Neutrophil (primary cell): Measurements from ENCODE around the gene METTL23.
"Not testable (repeated sequence)": the region's sequence is repeated elsewhere in the genome, so short reads cannot be mapped to it uniquely, and the experiment has no call there.

ENCODE experiments used
- H3K27ac ChIP-seq: fragments of 200-600 bp; sonication (generic); 2 replicates; pipeline ENCODE4 v1.5.1; 2016; ENCODE audit warnings: mild to moderate bottlenecking, moderate library complexity
- H3K27me3 ChIP-seq: fragments of 200-600 bp; sonication (generic); 2 replicates; pipeline ENCODE4 v1.6.0; 2016; ENCODE audit warnings: mild to moderate bottlenecking
- H3K36me3 ChIP-seq: fragments of 200-600 bp; sonication (generic); 2 replicates; pipeline ENCODE4 v1.5.1; 2017
- H3K4me1 ChIP-seq, 2 experiments: fragments of 200-600 bp in 1 of 2; sonication (generic) in 1 of 2; 1 replicate in 1 of 2; 2 replicates in 1 of 2; pipeline versions ENCODE4 v1.5.1 to v1.6.1; 2013 to 2016; ENCODE audit warnings: low read depth in 1 of 2, low read length in 1 of 2, mild to moderate bottlenecking in 1 of 2, moderate library complexity in 1 of 2; ENCODE audit not compliant: control insufficient read depth in 1 of 2, insufficient read depth in 1 of 2
- H3K4me3 ChIP-seq, 2 experiments: fragments of 200-600 bp in 1 of 2; sonication (generic) in 1 of 2; 1 replicate in 1 of 2; 2 replicates in 1 of 2; pipeline ENCODE4 v1.5.1; 2013 to 2016; ENCODE audit warnings: low read depth in 1 of 2, low read length in 1 of 2, mild to moderate bottlenecking in 1 of 2, moderate library complexity in 1 of 2
- H3K9me3 ChIP-seq: fragments of 200-600 bp; sonication (generic); 2 replicates; pipeline ENCODE4 v1.5.1; 2016
- CTCF ChIP-seq: fragments of 200-600 bp; sonication (generic); IDR thresholded peaks from 2 replicates; pipeline ENCODE4 v1.5.1; 2016; ENCODE audit warnings: antibody characterized with exemption

METTL23 gene

GRCh38 chr17:76697702-76698465 is 28.8 kb upstream of the METTL23 start:
- Histone ChIP-seq H3K9me3 (no peaks in the 10 kb centered on the region), H3K36me3 (no peaks in the 10 kb centered on the region), H3K27ac (no peak overlapping the region), H3K4me1 (no peaks in the 10 kb centered on the region), H3K4me3 (no peak overlapping the region), H3K27me3 (no peaks in the 10 kb centered on the region)
- no peak for TF ChIP-seq CTCF

GRCh38 chr17:76698466-76698977 is 28.1 kb upstream of the METTL23 start:
- not testable (repeated sequence) for H3K27ac ChIP-seq, H3K9me3 ChIP-seq, H3K4me1 ChIP-seq, H3K27me3 ChIP-seq, H3K4me3 ChIP-seq, H3K36me3 ChIP-seq

GRCh38 chr17:76700270-76700616 is 26.4 kb upstream of the METTL23 start:
- Histone ChIP-seq H3K27ac (no peak overlapping the region), H3K9me3 (no peaks in the 10 kb centered on the region), H3K4me1 (no peaks in the 10 kb centered on the region), H3K27me3 (no peaks in the 10 kb centered on the region), H3K36me3 (no peaks in the 10 kb centered on the region), H3K4me3 (no peak overlapping the region)
- TF ChIP-seq CTCF = no peak

GRCh38 chr17:76700617-76701470 is 25.8 kb upstream of the METTL23 start:
- Histone ChIP-seq H3K27ac (no peak overlapping the region), H3K4me3 (no peak overlapping the region), H3K4me1 (no peaks in the 10 kb centered on the region), H3K9me3 (no peaks in the 10 kb centered on the region), H3K27me3 (no peaks in the 10 kb centered on the region), H3K36me3 (no peaks in the 10 kb centered on the region)
- TF ChIP-seq CTCF = no peak

- no peaks in the 10 kb centered on the region for H3K4me1 ChIP-seq
- no peaks in the 10 kb centered on the region for H3K9me3 ChIP-seq
- H3K4me3 ChIP-seq = no peak overlapping the region
- H3K27me3 ChIP-seq = no peaks in the 10 kb centered on the region
- no peak for TF ChIP-seq CTCF
- H3K27ac ChIP-seq = no peak overlapping the region
- no peaks in the 10 kb centered on the region for H3K36me3 ChIP-seq
Measured at GRCh38 chr17:76701471-76701967, 25.1 kb upstream of the METTL23 start.

- Histone ChIP-seq H3K4me3 (no peak overlapping the region), H3K36me3 (no peaks in the 10 kb centered on the region), H3K27ac (no peak overlapping the region), H3K4me1 (no peaks in the 10 kb centered on the region), H3K9me3 (no peaks in the 10 kb centered on the region), H3K27me3 (no peaks in the 10 kb centered on the region)
- TF ChIP-seq CTCF = no peak
Measured at GRCh38 chr17:76702076-76702475, 24.6 kb upstream of the METTL23 start.
